Aorta (tissue), 5 donors: ENCODE data around the gene ZNF155. TPM values are rescaled to one million over a fixed set of nuclear protein-coding genes. Genes with fewer than 3 reads are reported as not detected.

ENCODE experiments used
- ATAC-seq: fragments of 200-7000 bp; cut with Tn5 transposase; one replicate; pipeline ENCODE4 v1.9.1; 2022; ENCODE audit warnings: moderate library complexity; ENCODE audit not compliant: low FRiP score
- DNase-seq, 2 donors: peaks; one replicate each; pipeline ENCODE4 v3.0.0-alpha.2; 2020
- H3K27ac ChIP-seq, 2 donors: one replicate each; pipeline ENCODE4 v1.5.1; 2013; ENCODE audit warnings: low read length in 2 of 2, mild to moderate bottlenecking in 2 of 2, moderate library complexity in 2 of 2, control low read depth in 1 of 2, inconsistent platforms in 1 of 2, low read depth in 1 of 2
- H3K27me3 ChIP-seq, 2 donors: one replicate each; pipeline ENCODE4 v1.6.1; 2013; ENCODE audit warnings: control low read depth in 1 of 2, low read length in 1 of 2, mild to moderate bottlenecking in 1 of 2, moderate library complexity in 1 of 2; ENCODE audit not compliant: insufficient read depth in 2 of 2, control insufficient read depth in 1 of 2
- H3K36me3 ChIP-seq, 2 donors: one replicate each; pipeline ENCODE4 v1.6.1; 2013; ENCODE audit warnings: control low read depth in 1 of 2, low read length in 1 of 2, mild to moderate bottlenecking in 1 of 2; ENCODE audit not compliant: insufficient read depth in 2 of 2, control insufficient read depth in 1 of 2
- H3K4me1 ChIP-seq, 2 donors: one replicate each; pipeline ENCODE4 v1.6.1; 2013; ENCODE audit warnings: low read length in 2 of 2, control low read depth in 1 of 2, mild to moderate bottlenecking in 1 of 2, moderate library complexity in 1 of 2; ENCODE audit not compliant: insufficient read depth in 2 of 2, control insufficient read depth in 1 of 2
- H3K4me3 ChIP-seq, 2 donors: one replicate each; pipeline ENCODE4 v1.5.1; 2013; ENCODE audit warnings: low read length in 2 of 2, control low read depth in 1 of 2, mild to moderate bottlenecking in 1 of 2
- H3K9me3 ChIP-seq: one replicate; pipeline ENCODE4 v1.6.1; 2013; ENCODE audit warnings: mild to moderate bottlenecking, low read length; ENCODE audit not compliant: control insufficient read depth
- WGBS, 2 donors: extraction: QIAGEN DNeasy Blood & Tissue Kit; methylation state at CpG; one replicate each; pipeline ENCODE4 v1.1.7; 2013; 5-methylcytosine and 5-hydroxymethylcytosine counted together
- intact Hi-C, 2 donors: fragments of 100-400 bp; cut with DNase I; formaldehyde crosslinking; loops; one replicate each; pipeline versions ENCODE4 v1.14.2 to v1.15.0; 2022
- polyA plus RNA-seq, 2 donors: library from polyadenylated mRNA; stranded (reverse); fragments of 200-250 nt; gene quantifications; one replicate each; pipeline ENCODE4 v1.2.3, GENCODE V29; 2013
- total RNA-seq, 2 donors: library from RNA; stranded (reverse); fragmentation: NEBNext Ultra II Directional; extraction: Animal tissue kit (Norgen Biotek cat#: 25700); gene quantifications; one replicate each; pipeline ENCODE4 v1.2.1, GENCODE V29; 2021
- donor health status: healthy with polysubstance abuse.
- donor health status: Bipolar disorder and iron deficiency.
- donor health status: DM: no; HTN: no; CAD: no.
- donor health status: DM: no; HTN: no; CAD: no.
- donor health status: DM: yes; HTN: yes; CAD: no.

Gene ZNF155
- total and polyA plus RNA-seq, 4 donors, result 6.0 to 10.8 (median 8.0) TPM

DNA sequence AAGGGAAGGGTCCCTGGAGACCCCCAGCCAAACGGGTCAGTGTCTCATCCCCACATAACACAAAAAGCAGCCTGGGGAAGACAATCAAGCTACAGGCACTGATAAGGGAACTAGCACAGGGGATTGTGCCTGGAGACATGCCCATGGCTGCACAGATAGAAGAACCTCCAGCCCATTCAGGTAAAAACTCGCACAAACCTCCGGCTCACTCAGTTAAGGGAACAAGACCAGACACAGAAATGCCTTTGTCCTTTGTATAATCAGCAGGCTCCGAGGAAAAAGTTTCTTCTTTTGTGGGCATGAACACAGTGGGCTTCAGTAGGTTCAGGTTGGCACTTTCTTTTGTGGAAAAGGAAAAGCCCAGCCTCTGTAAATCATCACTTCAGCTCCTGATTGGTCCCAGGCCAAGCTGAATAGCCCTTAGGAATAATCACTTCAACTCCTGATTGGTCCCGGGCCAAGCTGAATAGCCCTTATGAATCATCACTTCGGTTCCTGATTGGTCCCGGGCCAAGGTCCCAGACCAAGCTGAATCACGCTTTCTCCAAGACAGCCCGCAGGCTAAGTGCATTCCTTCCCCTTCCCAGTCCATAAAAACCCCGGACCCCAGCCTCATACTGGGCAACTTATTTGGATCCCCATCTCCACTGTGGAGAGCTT lies 13.8 kb downstream of the ZNF155 start:
- WGBS, 2 donors, result 88 to 91% methylated on average over 10 of the region's 10 CpGs
- Histone ChIP-seq H3K36me3 (peaks cover 10 to 15% of the 10 kb centered on the region in 2 donors), H3K4me3 (no peak overlapping the region), H3K9me3 (peaks cover 8% of the 10 kb centered on the region), H3K27ac (no peak overlapping the region), H3K27me3 (no peaks in the 10 kb centered on the region), H3K4me1 (no peaks in the 10 kb centered on the region)
- no peak for ATAC-seq
- no peak for DNase-seq
- intact Hi-C loops, result no loop called here

- no peak for DNase-seq
- ATAC-seq, result peak; percentile 3
- H3K4me1 ChIP-seq, result peaks cover 0 to 3% of the 10 kb centered on the region in 2 donors
- WGBS, 2 donors, result 9 to 10% methylated on average over 8 of the region's 8 CpGs
- peaks cover 6% of the 10 kb centered on the region for H3K9me3 ChIP-seq
- peaks cover 0 to 3% of the 10 kb centered on the region in 2 donors for H3K36me3 ChIP-seq
- peak overlapping the region; percentile 23 to 86 for H3K4me3 ChIP-seq
- H3K27me3 ChIP-seq, result no peaks in the 10 kb centered on the region
- no peak overlapping the region for H3K27ac ChIP-seq
- intact Hi-C loops, result loop anchor here (5.0 kb wide), 2 partner anchors 50 to 110 kb away; partner anchors contain the start of genes ZNF223 (in 1 of the 2) and ZNF225 (in 1 of the 2)
Observed at GRCh38 chr19:44002212-44002565, 18.2 kb downstream of the ZNF155 start.

- H3K9me3 ChIP-seq, result peaks cover 5% of the 10 kb centered on the region
Observed at GRCh38 chr19:44002566-44003460, 18.8 kb downstream of the ZNF155 start, which contains the start of gene ZNF230. Gene ZNF230 (plus strand): TSS chr19:44002957. CDS start chr19:44007079, 4,122 bp downstream.

GRCh38 chr19:44003461-44004009 lies 19.5 kb downstream of the ZNF155 start:
- H3K4me1 ChIP-seq, result peaks cover 0 to 3% of the 10 kb centered on the region in 2 donors
- DNase-seq (no peak), ATAC-seq (no peak)
- peaks cover 4 to 6% of the 10 kb centered on the region in 2 donors for H3K36me3 ChIP-seq
- 2% methylated on average over 15 of the region's 15 CpGs for WGBS, 2 donors
- H3K27me3 ChIP-seq, result no peaks in the 10 kb centered on the region
- intact Hi-C loops, result loop anchor here (5.0 kb wide), 2 partner anchors 49 to 109 kb away; partner anchors contain the start of genes ZNF223 (in 1 of the 2) and ZNF225 (in 1 of the 2)
- H3K27ac ChIP-seq, result no peak overlapping the region
- H3K4me3 ChIP-seq, result peak overlapping the region; percentile 75 to 83
- H3K9me3 ChIP-seq, result peaks cover 6% of the 10 kb centered on the region

More at GRCh38 chr19:44002566-44003460, 18.8 kb downstream of the ZNF155 start, which contains the start of gene ZNF230:
- Histone ChIP-seq H3K4me1 (peaks cover 0 to 3% of the 10 kb centered on the region in 2 donors), H3K4me3 (peak within 1 kb of the TSS; percentile 83 to 86), H3K36me3 (peaks cover 2% of the 10 kb centered on the region in 2 donors), H3K27ac (no peak within 1 kb of the TSS), H3K27me3 (no peaks in the 10 kb centered on the region)
- DNase-seq (peak; percentile 93 to 94), ATAC-seq (peak; percentile 99)
- intact Hi-C loops, result loop anchor here (5.0 kb wide), 2 partner anchors 49 to 109 kb away; partner anchors contain the start of genes ZNF223 (in 1 of the 2) and ZNF225 (in 1 of the 2)
- 0 to 1% methylated on average over 48 of the region's 48 CpGs for WGBS, 2 donors

DNA sequence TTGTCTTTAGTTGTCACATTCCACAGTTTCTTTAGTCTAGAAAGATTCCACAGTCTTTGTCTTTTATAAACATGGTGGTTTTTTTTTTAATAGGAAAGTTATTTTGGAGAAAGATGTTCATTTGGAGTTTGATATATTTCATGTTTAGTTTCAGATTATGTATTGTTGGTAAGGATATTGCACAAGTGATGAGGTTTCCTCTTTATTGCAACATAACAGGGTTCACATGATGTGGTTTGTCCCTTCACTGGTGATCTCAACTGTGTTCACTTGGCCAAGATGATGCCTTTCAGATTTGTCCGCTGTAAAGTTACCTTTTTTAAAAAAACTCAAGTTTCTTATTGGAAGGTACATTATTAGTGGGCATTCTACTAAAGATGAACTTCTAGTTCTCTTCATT lies 22.0 kb downstream of the ZNF155 start:
- Histone ChIP-seq H3K9me3 (peaks cover 25% of the 10 kb centered on the region), H3K27ac (no peak overlapping the region), H3K4me3 (no peak overlapping the region), H3K27me3 (no peaks in the 10 kb centered on the region), H3K36me3 (peaks cover 25 to 26% of the 10 kb centered on the region in 2 donors), H3K4me1 (peaks cover 0 to 3% of the 10 kb centered on the region in 2 donors)
- intact Hi-C loops, result no loop called here
- 90 to 93% methylated on average over 1 of the region's 1 CpG for WGBS, 2 donors
- no peak for DNase-seq
- no peak for ATAC-seq

DNA sequence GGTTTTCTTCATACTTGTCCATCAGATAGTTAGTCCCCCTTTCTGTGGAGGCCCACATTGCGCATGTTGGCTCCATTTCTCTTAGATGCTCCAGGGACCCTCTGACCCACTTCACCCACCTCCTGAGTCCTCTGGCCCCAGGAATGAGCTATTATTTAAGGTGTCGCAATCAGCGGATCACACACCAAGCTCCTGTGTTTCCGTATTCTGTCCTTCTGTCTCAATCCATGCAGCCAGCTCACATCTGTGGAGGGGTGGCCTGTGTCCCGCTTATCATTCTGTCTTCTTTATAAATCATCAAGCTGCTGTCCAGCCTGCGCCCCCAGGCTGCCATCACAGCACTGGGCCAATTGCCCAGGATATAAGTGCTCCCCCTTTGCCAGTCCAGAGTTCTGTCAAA lies 23.5 kb downstream of the ZNF155 start:
- WGBS, 2 donors, result 98 to 99% methylated on average over 6 of the region's 6 CpGs
- intact Hi-C loops, result no loop called here
- ATAC-seq (no peak), DNase-seq (no peak)
- Histone ChIP-seq H3K27me3 (peaks cover 0 to 1% of the 10 kb centered on the region in 2 donors), H3K4me3 (no peak overlapping the region), H3K4me1 (peaks cover 0 to 3% of the 10 kb centered on the region in 2 donors), H3K9me3 (peaks cover 26% of the 10 kb centered on the region), H3K27ac (no peak overlapping the region), H3K36me3 (peaks cover 26 to 30% of the 10 kb centered on the region in 2 donors)

- WGBS, 2 donors, result 97 to 98% methylated on average over 5 of the region's 5 CpGs
- DNase-seq (no peak), ATAC-seq (no peak)
- peaks cover 0 to 1% of the 10 kb centered on the region in 2 donors for H3K27me3 ChIP-seq
- no peak overlapping the region for H3K27ac ChIP-seq
- peaks cover 28% of the 10 kb centered on the region for H3K9me3 ChIP-seq
- H3K4me1 ChIP-seq, result no peaks in the 10 kb centered on the region
- H3K36me3 ChIP-seq, result peaks cover 26 to 30% of the 10 kb centered on the region in 2 donors
- intact Hi-C loops, result no loop called here
- peak overlapping the region in 1 of 2 donors; percentile 15 for H3K4me3 ChIP-seq
Observed at GRCh38 chr19:44010468-44010867, 26.5 kb downstream of the ZNF155 start.

GRCh38 chr19:44019498-44019897 lies 35.5 kb downstream of the ZNF155 start:
- intact Hi-C loops, result no loop called here
- WGBS, 2 donors, result 32 to 43% methylated on average over 2 of the region's 2 CpGs
- Histone ChIP-seq H3K27ac (no peak overlapping the region), H3K36me3 (no peaks in the 10 kb centered on the region), H3K27me3 (no peaks in the 10 kb centered on the region), H3K4me1 (no peaks in the 10 kb centered on the region), H3K9me3 (no peaks in the 10 kb centered on the region), H3K4me3 (no peak overlapping the region)
- no peak for DNase-seq
- no peak for ATAC-seq
